NB4 (cell line): Measurements from ENCODE around the gene RTKN2.

Experiments
- DNase-seq: peaks from one replicate; pipeline ENCODE4 v3.0.0; 2010; ENCODE audit warnings: low read depth
- H3K4me3 ChIP-seq: one replicate; pipeline ENCODE4 v1.5.1; 2011; ENCODE audit warnings: mild to moderate bottlenecking, low read depth, low read length, moderate library complexity
- CTCF ChIP-seq: IDR thresholded peaks from one replicate; pipeline ENCODE4 v1.5.1; 2012; ENCODE audit warnings: low read depth, low read length
- MAX ChIP-seq: IDR thresholded peaks from 2 replicates; pipeline ENCODE4 v1.6.1; 2011; ENCODE audit warnings: low read depth, low read length
- MYC ChIP-seq: IDR thresholded peaks from 2 replicates; pipeline ENCODE4 v1.6.1; 2011; ENCODE audit warnings: low read depth, low read length
- POLR2A ChIP-seq: IDR thresholded peaks from 2 replicates; pipeline ENCODE4 v1.6.1; 2011; ENCODE audit warnings: mild to moderate bottlenecking; ENCODE audit not compliant: insufficient read length; ENCODE audit errors: extremely low read depth

Gene RTKN2

DNA sequence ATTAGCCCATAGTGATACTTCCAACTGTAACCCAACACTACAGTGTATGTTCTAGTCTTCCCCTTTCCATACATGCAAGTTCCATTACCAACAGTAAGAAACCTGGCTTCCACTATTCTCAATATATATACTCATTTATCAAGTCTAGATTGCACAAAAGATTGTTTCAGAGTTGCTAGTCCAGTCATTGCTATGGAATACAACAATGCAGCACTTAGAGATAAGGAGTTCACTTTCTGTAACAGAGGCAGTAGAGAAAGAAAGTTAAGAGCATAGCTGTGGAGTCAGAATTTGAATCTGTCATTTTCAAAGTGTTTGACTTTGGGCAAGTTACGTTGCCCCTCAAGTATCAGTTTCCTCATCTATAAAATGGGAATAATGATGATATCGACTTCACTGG, 90.1 kb downstream of the RTKN2 start:
- DNase-seq, result no peak
- TF ChIP-seq MAX, result no peak
- no peak for TF ChIP-seq POLR2A
- TF ChIP-seq MYC, result no peak
- no peak for TF ChIP-seq CTCF
- H3K4me3 ChIP-seq, result no peak overlapping the region

GRCh38 chr10:62177111-62177510, 91.5 kb downstream of the RTKN2 start:
- no peak overlapping the region for H3K4me3 ChIP-seq

DNA sequence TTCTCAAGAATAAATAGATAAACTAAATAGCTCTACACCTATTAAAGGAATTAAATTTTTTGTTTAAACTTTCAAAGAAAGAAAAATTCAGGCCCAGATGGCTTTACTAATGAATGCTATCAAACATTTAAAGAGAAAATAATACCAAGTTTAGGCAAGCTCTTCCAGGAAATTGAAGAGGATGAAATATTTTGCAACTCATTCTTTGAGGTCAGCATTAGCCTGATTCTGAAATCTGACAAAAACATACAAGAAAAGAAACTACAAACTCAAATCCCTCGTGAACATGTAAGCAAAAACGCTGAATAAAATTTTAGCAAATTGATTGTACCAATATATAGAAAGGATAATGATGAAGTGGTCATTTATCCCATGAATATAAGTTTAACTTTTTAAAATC, 93.4 kb downstream of the RTKN2 start:
- DNase-seq, result no peak
- TF ChIP-seq MAX, result no peak
- no peak for TF ChIP-seq MYC
- TF ChIP-seq POLR2A, result no peak
- TF ChIP-seq CTCF, result no peak
- no peak overlapping the region for H3K4me3 ChIP-seq

More at GRCh38 chr10:62177111-62177510, 91.5 kb downstream of the RTKN2 start:
- TF ChIP-seq POLR2A (no peak), MAX (no peak), MYC (no peak), CTCF (no peak)
- DNase-seq, result no peak

- no peak for DNase-seq
- TF ChIP-seq POLR2A, result no peak
- TF ChIP-seq MYC, result no peak
- TF ChIP-seq MAX, result no peak
- TF ChIP-seq CTCF, result no peak
- H3K4me3 ChIP-seq, result no peak overlapping the region
Measured at GRCh38 chr10:62172465-62172864, 96.2 kb downstream of the RTKN2 start.

DNA sequence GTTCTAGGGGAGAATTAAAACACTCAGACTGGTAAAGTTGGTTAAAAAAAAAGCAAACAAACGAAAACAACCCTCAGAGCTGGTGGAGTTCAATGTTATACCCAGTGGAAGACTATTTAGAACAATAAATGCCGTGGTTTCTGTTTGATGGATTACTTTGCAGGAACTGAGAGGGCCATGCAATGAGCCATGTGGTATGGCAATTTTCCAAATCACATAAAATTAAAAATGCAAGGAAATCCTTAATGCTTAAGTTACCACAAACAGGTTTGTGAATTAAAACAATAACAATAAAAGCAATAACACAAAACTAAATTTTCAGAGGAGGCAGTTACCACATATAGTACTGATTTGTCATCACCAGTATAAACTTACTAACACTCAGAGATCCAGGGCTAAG, 96.9 kb downstream of the RTKN2 start:
- no peak overlapping the region for H3K4me3 ChIP-seq
- TF ChIP-seq MYC (no peak), MAX (no peak), POLR2A (no peak), CTCF (no peak)
- no peak for DNase-seq

- DNase-seq, result no peak
- TF ChIP-seq MYC (no peak), CTCF (no peak), MAX (no peak), POLR2A (no peak)
- H3K4me3 ChIP-seq, result no peak overlapping the region
Measured at GRCh38 chr10:62170732-62171131, 97.9 kb downstream of the RTKN2 start.
